NCI-H345 (cell line): ENCODE measurements around the gene GDAP1L1.
"Not testable (repeated sequence)": the region's sequence is repeated elsewhere in the genome, so short reads cannot be mapped to it uniquely, and the experiment has no call there.

Experiments
- DNase-seq: peaks from one replicate; lab custom pipeline; 2025; lab: John Stamatoyannopoulos, UW

GDAP1L1 gene

GRCh38 chr20:44254073-44254472 is 7.0 kb downstream of the GDAP1L1 start:
- DNase-seq = no peak

- no peak for DNase-seq
These were observed 8.8 kb downstream of the GDAP1L1 start for GRCh38 chr20:44255942-44256341.

GRCh38 chr20:44256961-44257360 is 9.9 kb downstream of the GDAP1L1 start:
- no peak for DNase-seq

GRCh38 chr20:44258226-44258890 is 11.2 kb downstream of the GDAP1L1 start:
- no peak for DNase-seq

GRCh38 chr20:44264287-44264686 is 17.2 kb downstream of the GDAP1L1 start:
- no peak for DNase-seq

- no peak for DNase-seq
These were observed 21.7 kb downstream of the GDAP1L1 start for GRCh38 chr20:44268802-44269201.

GRCh38 chr20:44271915-44272663 is 25.0 kb downstream of the GDAP1L1 start:
- DNase-seq = peak; percentile 28

GRCh38 chr20:44273231-44274215 is 26.4 kb downstream of the GDAP1L1 start:
- no peak for DNase-seq

GRCh38 chr20:44274303-44275017 is 27.4 kb downstream of the GDAP1L1 start:
- no peak for DNase-seq

- no peak for DNase-seq
These were observed 32.1 kb downstream of the GDAP1L1 start for GRCh38 chr20:44279228-44279627.

GRCh38 chr20:44280387-44280786 is 33.3 kb downstream of the GDAP1L1 start:
- DNase-seq = no peak

- no peak for DNase-seq
These were observed 35.1 kb downstream of the GDAP1L1 start for GRCh38 chr20:44282192-44282591.

- DNase-seq = no peak
These were observed 36.9 kb downstream of the GDAP1L1 start for GRCh38 chr20:44284032-44284431.

- no peak for DNase-seq
These were observed 40.4 kb downstream of the GDAP1L1 start for GRCh38 chr20:44287272-44288097.

- no peak for DNase-seq
These were observed 41.1 kb downstream of the GDAP1L1 start for GRCh38 chr20:44288252-44288651.

GRCh38 chr20:44291754-44292153 is 44.6 kb downstream of the GDAP1L1 start:
- no peak for DNase-seq

GRCh38 chr20:44296011-44296410 is 48.9 kb downstream of the GDAP1L1 start:
- peak; percentile 75 for DNase-seq

- DNase-seq = no peak
These were observed 50.6 kb downstream of the GDAP1L1 start for GRCh38 chr20:44297721-44298120.

GRCh38 chr20:44299011-44299535 is 52.0 kb downstream of the GDAP1L1 start:
- not testable (repeated sequence) for DNase-seq

GRCh38 chr20:44301285-44301684 is 54.2 kb downstream of the GDAP1L1 start:
- no peak for DNase-seq
